Measurements from ENCODE around the gene GPR68.
"Not testable (repeated sequence)": the region's sequence is repeated elsewhere in the genome, so short reads cannot be mapped to it uniquely, and the experiment has no call there.

The GPR68 gene

DNA sequence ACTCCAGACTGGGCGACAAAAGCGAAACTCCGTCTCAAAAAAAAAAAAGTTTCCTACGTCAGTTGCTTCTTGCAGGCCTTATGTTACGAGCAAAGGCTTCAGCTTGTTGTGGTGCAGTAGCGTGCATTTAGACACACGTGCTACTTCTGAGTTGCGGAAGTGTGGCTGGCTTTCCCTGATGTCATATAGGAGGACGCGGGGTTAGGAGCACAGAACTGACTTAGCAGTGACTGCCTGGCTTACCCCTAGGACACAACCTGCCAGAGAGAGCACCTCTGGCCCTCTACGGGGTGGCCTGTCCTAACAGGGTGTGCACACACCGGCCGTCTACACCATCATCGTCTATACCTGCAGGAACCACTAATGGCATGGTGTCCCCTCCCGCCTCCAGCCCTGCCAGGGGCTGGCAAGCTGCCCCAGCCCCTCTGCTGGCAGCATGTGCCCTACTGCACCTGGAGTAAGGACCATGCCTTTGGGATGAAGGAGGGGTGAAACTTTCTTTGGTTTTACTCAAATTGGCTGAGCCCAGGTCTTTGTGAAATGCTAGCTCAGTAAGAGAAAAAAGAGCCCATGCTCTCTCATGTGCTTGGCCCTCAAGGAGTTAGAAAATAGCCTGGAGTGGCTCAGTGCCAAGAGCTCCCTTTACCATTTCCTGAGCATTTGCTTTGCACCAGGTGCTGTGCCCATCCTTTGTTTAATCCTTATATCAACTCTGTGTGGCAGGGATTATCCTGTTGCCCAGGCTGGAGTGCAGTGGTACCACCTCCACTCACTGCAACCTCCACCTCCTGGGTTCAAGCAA lies 1.7 kb upstream of the GPR68 start:
- DNase-seq (ENCODE audit: low read depth), result no peak
- TF ChIP-seq, protein P1, sequence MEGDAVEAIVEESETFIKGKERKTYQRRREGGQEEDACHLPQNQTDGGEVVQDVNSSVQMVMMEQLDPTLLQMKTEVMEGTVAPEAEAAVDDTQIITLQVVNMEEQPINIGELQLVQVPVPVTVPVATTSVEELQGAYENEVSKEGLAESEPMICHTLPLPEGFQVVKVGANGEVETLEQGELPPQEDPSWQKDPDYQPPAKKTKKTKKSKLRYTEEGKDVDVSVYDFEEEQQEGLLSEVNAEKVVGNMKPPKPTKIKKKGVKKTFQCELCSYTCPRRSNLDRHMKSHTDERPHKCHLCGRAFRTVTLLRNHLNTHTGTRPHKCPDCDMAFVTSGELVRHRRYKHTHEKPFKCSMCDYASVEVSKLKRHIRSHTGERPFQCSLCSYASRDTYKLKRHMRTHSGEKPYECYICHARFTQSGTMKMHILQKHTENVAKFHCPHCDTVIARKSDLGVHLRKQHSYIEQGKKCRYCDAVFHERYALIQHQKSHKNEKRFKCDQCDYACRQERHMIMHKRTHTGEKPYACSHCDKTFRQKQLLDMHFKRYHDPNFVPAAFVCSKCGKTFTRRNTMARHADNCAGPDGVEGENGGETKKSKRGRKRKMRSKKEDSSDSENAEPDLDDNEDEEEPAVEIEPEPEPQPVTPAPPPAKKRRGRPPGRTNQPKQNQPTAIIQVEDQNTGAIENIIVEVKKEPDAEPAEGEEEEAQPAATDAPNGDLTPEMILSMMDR (IDR thresholded peaks at IDR 0.05; ENCODE audit: insufficient read depth, low read depth, low read length, missing control alignments), result no peak

DNA sequence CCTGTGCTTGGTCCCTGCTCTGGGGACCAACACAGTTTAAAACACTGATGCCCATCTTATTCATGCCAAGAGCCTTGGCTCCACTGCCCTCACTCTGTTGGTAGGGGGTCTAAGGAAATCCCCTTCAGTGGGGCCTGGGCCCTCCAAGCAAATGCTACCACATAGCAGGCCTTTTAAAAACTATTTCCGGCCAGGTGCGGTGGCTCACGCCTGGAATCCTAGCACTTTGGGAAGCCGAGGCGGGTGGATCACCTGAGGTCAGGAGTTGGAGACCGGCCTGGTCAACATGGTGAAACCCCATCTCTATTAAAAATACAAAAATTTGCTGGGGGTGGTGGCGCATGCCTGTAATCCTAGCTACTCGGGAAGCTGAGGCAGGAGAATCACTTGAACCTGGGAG lies 1.1 kb upstream of the GPR68 start:
- not testable (repeated sequence) for H3K4me3 ChIP-seq (ENCODE audit: low read length); DNase-seq (ENCODE audit: low read depth)

More for the DNA sequence above, 1.7 kb upstream of the GPR68 start:
- no peak overlapping the region for H3K4me3 ChIP-seq (ENCODE audit: low read length)

DNA sequence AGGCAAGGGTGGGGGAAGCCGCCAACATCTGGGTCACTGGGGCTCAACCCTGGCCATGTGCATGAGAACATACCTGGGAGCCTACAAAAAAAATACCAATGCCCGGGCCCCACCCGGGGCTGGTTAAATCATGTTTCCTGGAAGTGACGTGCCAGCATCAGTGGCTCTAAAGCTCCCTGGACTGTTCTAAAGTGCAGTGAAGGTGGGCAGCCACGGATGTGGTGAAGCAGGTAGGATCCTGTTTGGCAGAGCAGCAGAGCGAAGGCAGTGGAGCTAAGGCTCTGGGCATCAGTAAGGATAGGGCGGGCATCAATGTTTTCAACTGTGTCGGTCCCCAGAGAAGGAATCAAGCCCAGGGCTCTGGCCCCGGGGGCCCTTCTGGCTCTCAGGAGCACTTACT lies 525 bp upstream of the GPR68 start:
- H3K4me3 ChIP-seq (ENCODE audit: low read length), result no peak overlapping the region
- DNase-seq (ENCODE audit: low read depth), result no peak
- TF ChIP-seq, protein P1 (IDR thresholded peaks at IDR 0.05; ENCODE audit: insufficient read depth, low read depth, low read length, missing control alignments), result no peak

DNA sequence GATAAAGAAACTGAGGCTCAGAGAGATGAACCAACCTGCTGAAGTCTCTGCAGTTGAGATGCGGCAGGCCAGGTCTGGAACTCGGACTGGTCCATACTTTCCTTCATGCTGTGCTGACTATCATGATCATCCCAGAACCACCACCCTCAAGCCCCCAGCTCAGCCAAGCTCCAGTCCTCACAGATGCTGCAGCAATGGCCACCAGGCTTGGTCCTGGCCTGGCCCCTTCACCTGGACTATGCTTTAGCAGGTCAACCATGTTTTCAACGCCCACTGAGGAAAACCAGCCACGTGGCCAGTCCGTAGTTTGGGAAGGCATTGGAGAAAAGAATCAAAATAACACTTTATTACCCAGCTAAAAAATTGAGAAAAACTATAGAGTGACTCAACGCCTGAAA lies 1.4 kb downstream of the GPR68 start:
- no peak overlapping the region for H3K4me3 ChIP-seq (ENCODE audit: low read length)
- TF ChIP-seq, protein P1 (IDR thresholded peaks at IDR 0.05; ENCODE audit: insufficient read depth, low read depth, low read length, missing control alignments), result no peak
- DNase-seq (ENCODE audit: low read depth), result no peak

DNA sequence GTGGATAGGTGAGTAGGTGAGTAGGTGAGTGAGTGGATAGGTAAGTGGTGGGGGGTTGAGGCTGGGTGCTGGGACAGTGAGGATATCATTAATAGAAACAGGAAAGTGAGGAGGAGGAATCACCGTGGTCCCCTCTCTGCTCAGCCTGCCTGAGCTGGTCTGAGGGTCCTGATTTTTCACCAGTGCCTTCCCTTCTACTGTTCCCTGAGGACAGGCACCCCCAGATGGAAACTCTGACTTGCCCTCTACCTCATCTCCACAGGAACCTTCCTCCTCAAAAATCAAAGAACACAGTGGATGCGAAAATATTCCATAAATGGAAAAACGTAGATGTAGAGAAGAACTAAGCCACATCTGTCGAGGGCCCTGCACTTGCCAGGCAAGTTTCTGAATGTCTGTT lies 1.9 kb downstream of the GPR68 start:
- no peak overlapping the region for H3K4me3 ChIP-seq (ENCODE audit: low read length)
- TF ChIP-seq, protein P1 (IDR thresholded peaks at IDR 0.05; ENCODE audit: insufficient read depth, low read depth, low read length, missing control alignments), result no peak
- DNase-seq (ENCODE audit: low read depth), result no peak

DNA sequence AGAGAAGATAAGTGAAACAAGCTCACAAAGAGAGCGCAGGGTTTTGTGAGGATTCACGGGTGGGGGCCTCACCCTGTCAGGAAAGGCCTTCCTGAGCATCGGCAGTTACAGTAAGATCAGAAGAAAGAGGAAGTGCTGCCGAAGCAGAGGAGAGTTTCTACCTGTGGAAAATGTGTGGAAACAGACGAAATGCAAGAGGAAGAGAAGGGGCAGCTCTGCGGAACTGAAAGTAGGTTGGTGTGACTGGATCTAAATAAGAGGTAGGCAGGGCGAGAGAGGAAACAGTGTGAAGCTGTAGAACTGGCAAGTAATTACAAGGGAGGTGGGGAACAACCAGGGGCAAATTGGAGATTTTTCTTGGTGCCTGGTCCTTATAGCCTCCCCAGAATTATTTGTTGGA lies 2.6 kb downstream of the GPR68 start:
- no peak overlapping the region for H3K4me3 ChIP-seq (ENCODE audit: low read length)
- TF ChIP-seq, protein P1 (IDR thresholded peaks at IDR 0.05; ENCODE audit: insufficient read depth, low read depth, low read length, missing control alignments), result no peak
- no peak for DNase-seq (ENCODE audit: low read depth)

DNA sequence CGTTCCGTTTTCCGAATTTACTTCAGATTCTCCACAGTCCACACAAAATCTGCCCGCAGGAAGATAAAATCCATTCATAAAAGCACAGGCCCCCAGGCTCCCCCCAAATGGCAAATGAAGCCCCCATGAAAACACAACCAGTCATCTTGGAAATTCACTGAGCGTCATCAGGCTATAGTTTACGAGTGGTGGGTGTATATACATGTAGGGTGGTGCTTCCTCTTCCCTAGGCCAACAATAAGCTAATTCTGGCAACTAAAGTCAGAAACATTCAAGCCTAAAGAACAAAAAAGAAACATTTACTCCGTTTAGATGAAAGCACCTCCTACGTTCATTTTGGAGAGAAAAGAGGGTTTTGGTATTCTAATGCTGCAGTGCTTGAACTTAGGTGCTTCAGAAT lies 5.8 kb downstream of the GPR68 start:
- DNase-seq (ENCODE audit: low read depth), result no peak
- TF ChIP-seq, protein P1 (IDR thresholded peaks at IDR 0.05; ENCODE audit: insufficient read depth, low read depth, low read length, missing control alignments), result no peak
- no peak overlapping the region for H3K4me3 ChIP-seq (ENCODE audit: low read length)

Measured in epithelial cell of esophagus (primary cell).